GM23338 (cell line): Measurements from ENCODE around the gene NLK. TPM values are rescaled to one million over a fixed set of nuclear protein-coding genes. Genes with fewer than 3 reads are reported as not detected.

ENCODE experiments used
- ATAC-seq: fragments of 200-7000 bp; cut with Tn5 transposase; 3 replicates; pipeline ENCODE4 v1.9.1; 2020
- DNase-seq: peaks from one replicate; pipeline ENCODE4 v3.0.0-alpha.2; 2015; ENCODE audit warnings: low spot score
- H2AFZ ChIP-seq: fragments of 200-600 bp; sonication (generic); 2 replicates; pipeline ENCODE4 v1.8.0; 2016; ENCODE audit warnings: antibody characterized with exemption, mild to moderate bottlenecking, moderate library complexity
- H3F3A ChIP-seq: fragments of 200-600 bp; sonication (generic); replicated peaks from 2 replicates; pipeline ENCODE4 v1.8.0; 2017; ENCODE audit warnings: antibody characterized with exemption, mixed run types, low read depth
- H3K27ac ChIP-seq: fragments of 200-600 bp; sonication (generic); 2 replicates; pipeline ENCODE4 v1.6.1; 2016; ENCODE audit warnings: low read depth
- H3K27me3 ChIP-seq: fragments of 200-600 bp; sonication (generic); 2 replicates; pipeline ENCODE4 v1.8.0; 2016; ENCODE audit warnings: mild to moderate bottlenecking, mixed run types, moderate library complexity; ENCODE audit not compliant: insufficient read depth
- H3K36me3 ChIP-seq: fragments of 200-600 bp; sonication (generic); 2 replicates; pipeline ENCODE4 v1.8.0; 2016; ENCODE audit warnings: mild to moderate bottlenecking; ENCODE audit not compliant: insufficient read depth
- H3K4me1 ChIP-seq: fragments of 200-600 bp; sonication (generic); 2 replicates; pipeline ENCODE4 v1.8.0; 2016; ENCODE audit warnings: mild to moderate bottlenecking, moderate library complexity; ENCODE audit not compliant: insufficient read depth
- H3K4me2 ChIP-seq: fragments of 200-600 bp; sonication (generic); 2 replicates; pipeline ENCODE4 v1.7.1; 2017; ENCODE audit warnings: mixed run types
- H3K4me3 ChIP-seq: fragments of 200-600 bp; sonication (generic); 2 replicates; pipeline ENCODE4 v1.6.1; 2016; ENCODE audit warnings: mixed run types
- H3K79me2 ChIP-seq: fragments of 200-600 bp; sonication (generic); replicated peaks from 2 replicates; pipeline ENCODE4 v1.8.0; 2017; ENCODE audit warnings: mild to moderate bottlenecking; ENCODE audit not compliant: insufficient read depth
- H3K9me2 ChIP-seq: fragments of 200-600 bp; sonication (generic); 2 replicates; pipeline ENCODE4 v1.8.0; 2017; ENCODE audit not compliant: insufficient read depth
- H4K20me1 ChIP-seq: fragments of 200-600 bp; sonication (generic); replicated peaks from 2 replicates; pipeline ENCODE4 v1.8.0; 2017; ENCODE audit warnings: mild to moderate bottlenecking; ENCODE audit not compliant: insufficient read depth
- H3K27ac Mint-ChIP-seq: 2 replicates; pipeline ENCODE4 v1.8.0; 2020; ENCODE audit warnings: inconsistent platforms, mild to moderate bottlenecking, moderate library complexity, mixed read lengths
- H3K27me3 Mint-ChIP-seq: 3 replicates; pipeline ENCODE4 v1.8.0; 2022; ENCODE audit warnings: low read depth, mild to moderate bottlenecking, moderate library complexity, mixed read lengths, inconsistent platforms; ENCODE audit not compliant: insufficient read depth, poor library complexity
- H3K36me3 Mint-ChIP-seq: 3 replicates; pipeline ENCODE4 v1.8.0; 2021; ENCODE audit warnings: low read depth, mild to moderate bottlenecking, inconsistent platforms, moderate library complexity, mixed read lengths
- H3K4me1 Mint-ChIP-seq: 3 replicates; pipeline ENCODE4 v1.8.0; 2020; ENCODE audit warnings: mild to moderate bottlenecking, inconsistent platforms, mixed read lengths
- H3K4me3 Mint-ChIP-seq: 3 replicates; pipeline ENCODE4 v1.8.0; 2021; ENCODE audit warnings: moderate library complexity, mild to moderate bottlenecking, inconsistent platforms, mixed read lengths
- H3K9me3 Mint-ChIP-seq: 3 replicates; pipeline ENCODE4 v1.8.0; 2020; ENCODE audit warnings: moderate library complexity, mild to moderate bottlenecking, inconsistent platforms, mixed read lengths
- CREB1 ChIP-seq: fragments of 250-450 bp; sonication (Bioruptor Pico); IDR thresholded peaks from 2 replicates; pipeline ENCODE4 v1.5.0; 2020; ENCODE audit warnings: low read depth, mild to moderate bottlenecking, moderate library complexity
- CTCF ChIP-seq, 2 experiments: fragments of 200-600 bp in 1 of 2; sonication (generic) in 1 of 2; conservative IDR thresholded peaks; 2 replicates each; pipeline versions ENCODE4 v1.5.1 to v1.6.1; 2016 to 2017; ENCODE audit warnings: antibody characterized with exemption in 2 of 2, low read depth in 2 of 2, mild to moderate bottlenecking in 2 of 2, moderate library complexity in 1 of 2
- ETS1 ChIP-seq: IDR thresholded peaks from 2 replicates; pipeline ENCODE4 v1.6.1; 2016; ENCODE audit warnings: antibody characterized with exemption
- EZH2phosphoT487 ChIP-seq: fragments of 200-600 bp; sonication (generic); IDR thresholded peaks from one replicate; pipeline ENCODE4 v1.8.1; 2018; ENCODE audit warnings: antibody characterized with exemption; ENCODE audit not compliant: unreplicated experiment
- JUNB ChIP-seq: IDR thresholded peaks from one replicate; pipeline ENCODE4 v1.6.1; 2016; ENCODE audit warnings: antibody characterized with exemption; ENCODE audit not compliant: unreplicated experiment
- NANOG ChIP-seq: IDR thresholded peaks from 2 replicates; pipeline ENCODE4 v1.6.1; 2016; ENCODE audit warnings: antibody characterized with exemption, borderline replicate concordance
- POLR2AphosphoS5 ChIP-seq: IDR thresholded peaks from 2 replicates; pipeline ENCODE4 v1.6.1; 2016; ENCODE audit warnings: antibody characterized with exemption, low read depth
- STAT1 ChIP-seq: IDR thresholded peaks from one replicate; pipeline ENCODE4 v1.6.1; 2016; ENCODE audit warnings: antibody characterized with exemption; ENCODE audit not compliant: unreplicated experiment
- ZNF114 ChIP-seq: fragments of 250-450 bp; sonication (Bioruptor Pico); IDR thresholded peaks from 2 replicates; pipeline ENCODE4 v1.5.0; 2020; ENCODE audit warnings: mild to moderate bottlenecking, moderate library complexity
- ZNF331 ChIP-seq: fragments of 250-450 bp; sonication (Bioruptor Pico); IDR thresholded peaks from 2 replicates; pipeline ENCODE4 v1.5.0; 2020; ENCODE audit warnings: low read depth, mild to moderate bottlenecking, moderate library complexity
- ZNF462 ChIP-seq: fragments of 250-450 bp; sonication (Bioruptor Pico); IDR thresholded peaks from 2 replicates; pipeline ENCODE4 v1.5.0; 2020; ENCODE audit warnings: mild to moderate bottlenecking, moderate library complexity
- polyA plus RNA-seq: library from polyadenylated mRNA; unstranded; fragments of >200 nt; fragmentation: Nextera tagmentation; extraction: Ambion mirVana; gene quantifications from 2 replicates; pipeline ENCODE4 v1.2.1, GENCODE V29; 2016
- total RNA-seq: library from RNA; depleted of rRNA; stranded (reverse); fragments of >200 nt; shearing (Covaris generic); gene quantifications from 2 replicates; pipeline ENCODE4 v1.2.3, GENCODE V29; 2014
- TF ChIP-seq, protein P1 (sequence below): IDR thresholded peaks from one replicate; pipeline ENCODE4 v1.6.1; 2018; ENCODE audit warnings: antibody characterized with exemption; ENCODE audit not compliant: unreplicated experiment

NLK gene
- total and polyA plus RNA-seq, 2 experiments from 2014 or later = 34.7 to 78.5 TPM

GRCh38 chr17:28185658-28186057 lies 143.2 kb downstream of the NLK start:
- DNase-seq (no peak), ATAC-seq (no peak)
- Mint-ChIP-seq H3K9me3 (peaks cover 10% of the 10 kb centered on the region; the same call in 2 of the 3 replicates), H3K4me1 (no peaks in the 10 kb centered on the region; the same call in 2 of the 3 replicates), H3K27me3 (peaks cover 1% of the 10 kb centered on the region), H3K36me3 (peaks cover 41% of the 10 kb centered on the region), H3K27ac (no peak overlapping the region), H3K4me3 (no peak overlapping the region)
- H3K4me2 ChIP-seq = no peak overlapping the region
- H4K20me1 ChIP-seq = no peaks in the 10 kb centered on the region
- peaks cover 30% of the 10 kb centered on the region for H3K36me3 ChIP-seq
- no peaks in the 10 kb centered on the region for H3K79me2 ChIP-seq
- H3F3A ChIP-seq = no peaks in the 10 kb centered on the region
- no peak overlapping the region for H3K4me3 ChIP-seq
- H3K27ac ChIP-seq = no peak overlapping the region
- TF ChIP-seq, protein P1, sequence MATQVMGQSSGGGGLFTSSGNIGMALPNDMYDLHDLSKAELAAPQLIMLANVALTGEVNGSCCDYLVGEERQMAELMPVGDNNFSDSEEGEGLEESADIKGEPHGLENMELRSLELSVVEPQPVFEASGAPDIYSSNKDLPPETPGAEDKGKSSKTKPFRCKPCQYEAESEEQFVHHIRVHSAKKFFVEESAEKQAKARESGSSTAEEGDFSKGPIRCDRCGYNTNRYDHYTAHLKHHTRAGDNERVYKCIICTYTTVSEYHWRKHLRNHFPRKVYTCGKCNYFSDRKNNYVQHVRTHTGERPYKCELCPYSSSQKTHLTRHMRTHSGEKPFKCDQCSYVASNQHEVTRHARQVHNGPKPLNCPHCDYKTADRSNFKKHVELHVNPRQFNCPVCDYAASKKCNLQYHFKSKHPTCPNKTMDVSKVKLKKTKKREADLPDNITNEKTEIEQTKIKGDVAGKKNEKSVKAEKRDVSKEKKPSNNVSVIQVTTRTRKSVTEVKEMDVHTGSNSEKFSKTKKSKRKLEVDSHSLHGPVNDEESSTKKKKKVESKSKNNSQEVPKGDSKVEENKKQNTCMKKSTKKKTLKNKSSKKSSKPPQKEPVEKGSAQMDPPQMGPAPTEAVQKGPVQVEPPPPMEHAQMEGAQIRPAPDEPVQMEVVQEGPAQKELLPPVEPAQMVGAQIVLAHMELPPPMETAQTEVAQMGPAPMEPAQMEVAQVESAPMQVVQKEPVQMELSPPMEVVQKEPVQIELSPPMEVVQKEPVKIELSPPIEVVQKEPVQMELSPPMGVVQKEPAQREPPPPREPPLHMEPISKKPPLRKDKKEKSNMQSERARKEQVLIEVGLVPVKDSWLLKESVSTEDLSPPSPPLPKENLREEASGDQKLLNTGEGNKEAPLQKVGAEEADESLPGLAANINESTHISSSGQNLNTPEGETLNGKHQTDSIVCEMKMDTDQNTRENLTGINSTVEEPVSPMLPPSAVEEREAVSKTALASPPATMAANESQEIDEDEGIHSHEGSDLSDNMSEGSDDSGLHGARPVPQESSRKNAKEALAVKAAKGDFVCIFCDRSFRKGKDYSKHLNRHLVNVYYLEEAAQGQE = no peak
- TF ChIP-seq CREB1 (CRISPR knock-in tag) (no peak), ZNF114 (CRISPR knock-in tag) (no peak), ZNF331 (CRISPR knock-in tag) (no peak), EZH2phosphoT487 (no peak), ZNF462 (CRISPR knock-in tag) (no peak), NANOG (no peak), ETS1 (no peak), CTCF (conservative IDR thresholded peaks at IDR 0.05; ENCODE audit: low read depth in 2 of 2) (no peak), STAT1 (no peak), JUNB (no peak), POLR2AphosphoS5 (no peak)
- H3K4me1 ChIP-seq = no peaks in the 10 kb centered on the region
- H3K27me3 ChIP-seq = no peaks in the 10 kb centered on the region
- peaks cover 10% of the 10 kb centered on the region for H3K9me2 ChIP-seq
- no peak overlapping the region for H2AFZ ChIP-seq
